HepG2 (cell line): ENCODE measurements around the gene ACE. TPM values are rescaled to one million over a fixed set of nuclear protein-coding genes. Genes with fewer than 3 reads are reported as not detected.
A peak's percentile ranks its signal among the peaks of the same experiment; 100 is the strongest.

Source experiments
- BHLHE40 ChIP-seq: IDR thresholded peaks from 2 replicates; pipeline ENCODE4 v1.6.1; 2011; ENCODE audit warnings: low read length, improper control_type of control experiment
- GFI1 ChIP-seq: sonication (generic); formaldehyde crosslinking; IDR thresholded peaks from 2 replicates; pipeline ENCODE4 v1.5.0; 2020; ENCODE audit warnings: missing genetic modification reagents, mild to moderate bottlenecking, borderline replicate concordance
- HNRNPLL ChIP-seq: fragments of 200-400 bp; formaldehyde crosslinking; IDR thresholded peaks from 2 replicates; pipeline ENCODE4 v1.6.1; 2017; ENCODE audit warnings: mild to moderate bottlenecking, low read depth, low read length; ENCODE audit not compliant: poor library complexity, severe bottlenecking
- JUNB ChIP-seq: sonication (generic); formaldehyde crosslinking; IDR thresholded peaks from 2 replicates; pipeline ENCODE4 v1.8.0; 2022; ENCODE audit warnings: missing genetic modification reagents, mild to moderate bottlenecking, borderline replicate concordance
- KDM5B ChIP-seq: sonication (generic); formaldehyde crosslinking; IDR thresholded peaks from 2 replicates; pipeline ENCODE4 v1.4.0; 2020; ENCODE audit warnings: missing genetic modification reagents, mild to moderate bottlenecking, borderline replicate concordance
- KLF13 ChIP-seq: sonication (generic); formaldehyde crosslinking; IDR thresholded peaks from 2 replicates; pipeline ENCODE4 v1.4.0; 2020; ENCODE audit warnings: mild to moderate bottlenecking, missing genetic modification reagents
- PAWR ChIP-seq: sonication (generic); formaldehyde crosslinking; IDR thresholded peaks from 2 replicates; pipeline ENCODE4 v1.4.0; 2020; ENCODE audit warnings: missing genetic modification reagents, mild to moderate bottlenecking, borderline replicate concordance
- TOPORS ChIP-seq: sonication (generic); formaldehyde crosslinking; IDR thresholded peaks from 2 replicates; pipeline ENCODE4 v1.8.0; 2023; ENCODE audit warnings: mild to moderate bottlenecking, missing genetic modification reagents
- TSC22D2 ChIP-seq: sonication (generic); formaldehyde crosslinking; IDR thresholded peaks from 2 replicates; pipeline ENCODE4 v1.5.1; 2020; ENCODE audit warnings: missing genetic modification reagents, mild to moderate bottlenecking, borderline replicate concordance
- ZNF143 ChIP-seq: sonication (generic); formaldehyde crosslinking; IDR thresholded peaks from 2 replicates; pipeline ENCODE4 v1.4.0; 2020; ENCODE audit warnings: missing genetic modification reagents
- ZNF766 ChIP-seq: sonication (generic); formaldehyde crosslinking; IDR thresholded peaks from 2 replicates; pipeline ENCODE4 v1.5.0; 2020; ENCODE audit warnings: missing genetic modification reagents, borderline replicate concordance
- ZNF777 ChIP-seq: sonication (generic); formaldehyde crosslinking; IDR thresholded peaks from 2 replicates; pipeline ENCODE4 v1.4.0; 2020; ENCODE audit warnings: missing genetic modification reagents
- ZNF816 ChIP-seq: sonication (generic); formaldehyde crosslinking; IDR thresholded peaks from 2 replicates; pipeline ENCODE4 v1.8.0; 2022; ENCODE audit warnings: missing genetic modification reagents, mild to moderate bottlenecking, borderline replicate concordance
- ZSCAN31 ChIP-seq: sonication (generic); formaldehyde crosslinking; IDR thresholded peaks from 2 replicates; pipeline ENCODE4 v1.5.0; 2020; ENCODE audit warnings: low read depth, mild to moderate bottlenecking, missing genetic modification reagents
- polyA plus RNA-seq, 8 experiments: library from polyadenylated mRNA; depleted of rRNA in 3 of 8; stranded (reverse) in 7 of 8; unstranded in 1 of 8; fragments of >200 nt; fragmentation: Illumina TruSeq in 4 of 8; extraction: Trizol in 4 of 8; gene quantifications; 2 replicates each; pipeline versions ENCODE4 v1.2.1 to v1.2.3, GENCODE V29; 2011 to 2016; ENCODE audit warnings: low read depth in 4 of 8, missing spikeins in 1 of 8, mixed read lengths in 1 of 8; ENCODE audit not compliant: insufficient read depth in 1 of 8
- total RNA-seq, 5 experiments: library from RNA; depleted of rRNA; stranded (reverse); fragments of >200 nt; fragmentation: Illumina TruSeq; extraction: Trizol; gene quantifications; 2 replicates each; pipeline ENCODE4 v1.2.3, GENCODE V29; 2016; ENCODE audit warnings: low read depth in 1 of 5
- TF ChIP-seq, protein P1 (sequence below): sonication (generic); formaldehyde crosslinking; IDR thresholded peaks from 2 replicates; pipeline ENCODE4 v1.4.0; 2020; ENCODE audit warnings: missing genetic modification reagents
- TF ChIP-seq, protein P2 (sequence below): sonication (generic); formaldehyde crosslinking; IDR thresholded peaks from 2 replicates; pipeline ENCODE4 v1.4.0; 2020; ENCODE audit warnings: missing genetic modification reagents, borderline replicate concordance
- TF ChIP-seq, protein P3 (sequence below): sonication (generic); formaldehyde crosslinking; IDR thresholded peaks from 2 replicates; pipeline ENCODE4 v1.4.0; 2020; ENCODE audit warnings: missing genetic modification reagents, borderline replicate concordance

The ACE gene
- total and polyA plus RNA-seq, 2 of the 13 experiments (the other 11 are each of a cell fraction or from before 2014, with no cell fraction given), result 0.08 to 0.13 TPM

DNA sequence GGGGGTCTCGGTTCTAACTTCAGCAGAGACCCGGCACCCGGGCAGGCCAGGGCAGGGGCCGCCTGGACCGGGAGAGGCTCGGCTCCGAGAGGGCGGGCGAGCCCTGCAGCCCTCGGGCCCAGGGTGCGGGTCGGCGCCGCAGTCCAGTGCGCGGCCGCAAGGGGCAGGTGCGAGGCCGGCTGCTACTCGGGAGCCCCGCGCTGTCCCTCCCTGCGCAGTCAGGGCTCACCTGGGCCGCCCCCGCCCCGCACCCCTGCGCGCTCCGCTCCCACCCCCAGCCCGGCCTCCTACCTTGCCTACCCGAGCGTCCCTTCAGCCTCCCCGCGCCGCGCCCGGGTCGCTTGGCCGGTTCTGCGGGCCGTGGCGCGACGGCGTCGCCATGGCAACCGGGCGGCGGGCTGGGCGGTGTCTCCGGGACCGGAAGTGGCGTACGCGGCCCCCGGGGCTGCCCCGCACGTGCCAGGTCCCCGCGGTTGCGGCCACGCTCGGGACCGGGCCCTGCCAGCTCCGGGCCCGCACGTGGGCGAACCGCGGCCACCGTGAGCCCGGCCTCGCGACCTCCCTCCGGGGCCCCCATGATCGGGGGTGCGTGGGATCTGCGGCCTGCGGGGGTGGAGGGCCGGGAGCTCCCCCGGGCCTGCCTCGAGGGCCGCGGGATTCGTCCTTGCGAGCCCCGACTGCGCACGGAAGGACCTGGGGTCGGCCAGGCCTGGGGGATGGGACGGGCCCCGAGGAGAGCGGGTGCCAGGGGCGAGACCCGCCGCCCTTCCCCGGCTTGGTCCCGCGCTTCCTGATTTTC is 30.7 kb upstream of the ACE start, which contains the start of gene CYB561 (continued):
- no peak for TF ChIP-seq ZNF816
- peak; percentile 75; the same call in 1 of the 2 replicates for TF ChIP-seq KLF13 (CRISPR knock-in tag)
- TF ChIP-seq HNRNPLL, result peak; percentile 57
- peak; percentile 41; the same call in 1 of the 2 replicates for TF ChIP-seq TOPORS
- TF ChIP-seq TSC22D2, result peak; percentile 62; the same call in 1 of the 2 replicates
- TF ChIP-seq ZNF143, result 0 out of 2 replicates have a peak, but pooled peaks have one; percentile 8
- peak; percentile 87 for TF ChIP-seq ZNF777 (CRISPR knock-in tag)
- TF ChIP-seq GFI1 (CRISPR knock-in tag), result no peak
- TF ChIP-seq, protein P1, sequence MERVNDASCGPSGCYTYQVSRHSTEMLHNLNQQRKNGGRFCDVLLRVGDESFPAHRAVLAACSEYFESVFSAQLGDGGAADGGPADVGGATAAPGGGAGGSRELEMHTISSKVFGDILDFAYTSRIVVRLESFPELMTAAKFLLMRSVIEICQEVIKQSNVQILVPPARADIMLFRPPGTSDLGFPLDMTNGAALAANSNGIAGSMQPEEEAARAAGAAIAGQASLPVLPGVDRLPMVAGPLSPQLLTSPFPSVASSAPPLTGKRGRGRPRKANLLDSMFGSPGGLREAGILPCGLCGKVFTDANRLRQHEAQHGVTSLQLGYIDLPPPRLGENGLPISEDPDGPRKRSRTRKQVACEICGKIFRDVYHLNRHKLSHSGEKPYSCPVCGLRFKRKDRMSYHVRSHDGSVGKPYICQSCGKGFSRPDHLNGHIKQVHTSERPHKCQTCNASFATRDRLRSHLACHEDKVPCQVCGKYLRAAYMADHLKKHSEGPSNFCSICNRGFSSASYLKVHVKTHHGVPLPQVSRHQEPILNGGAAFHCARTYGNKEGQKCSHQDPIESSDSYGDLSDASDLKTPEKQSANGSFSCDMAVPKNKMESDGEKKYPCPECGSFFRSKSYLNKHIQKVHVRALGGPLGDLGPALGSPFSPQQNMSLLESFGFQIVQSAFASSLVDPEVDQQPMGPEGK, result peak; percentile 15; the same call in 1 of the 2 replicates
- TF ChIP-seq, protein P2, sequence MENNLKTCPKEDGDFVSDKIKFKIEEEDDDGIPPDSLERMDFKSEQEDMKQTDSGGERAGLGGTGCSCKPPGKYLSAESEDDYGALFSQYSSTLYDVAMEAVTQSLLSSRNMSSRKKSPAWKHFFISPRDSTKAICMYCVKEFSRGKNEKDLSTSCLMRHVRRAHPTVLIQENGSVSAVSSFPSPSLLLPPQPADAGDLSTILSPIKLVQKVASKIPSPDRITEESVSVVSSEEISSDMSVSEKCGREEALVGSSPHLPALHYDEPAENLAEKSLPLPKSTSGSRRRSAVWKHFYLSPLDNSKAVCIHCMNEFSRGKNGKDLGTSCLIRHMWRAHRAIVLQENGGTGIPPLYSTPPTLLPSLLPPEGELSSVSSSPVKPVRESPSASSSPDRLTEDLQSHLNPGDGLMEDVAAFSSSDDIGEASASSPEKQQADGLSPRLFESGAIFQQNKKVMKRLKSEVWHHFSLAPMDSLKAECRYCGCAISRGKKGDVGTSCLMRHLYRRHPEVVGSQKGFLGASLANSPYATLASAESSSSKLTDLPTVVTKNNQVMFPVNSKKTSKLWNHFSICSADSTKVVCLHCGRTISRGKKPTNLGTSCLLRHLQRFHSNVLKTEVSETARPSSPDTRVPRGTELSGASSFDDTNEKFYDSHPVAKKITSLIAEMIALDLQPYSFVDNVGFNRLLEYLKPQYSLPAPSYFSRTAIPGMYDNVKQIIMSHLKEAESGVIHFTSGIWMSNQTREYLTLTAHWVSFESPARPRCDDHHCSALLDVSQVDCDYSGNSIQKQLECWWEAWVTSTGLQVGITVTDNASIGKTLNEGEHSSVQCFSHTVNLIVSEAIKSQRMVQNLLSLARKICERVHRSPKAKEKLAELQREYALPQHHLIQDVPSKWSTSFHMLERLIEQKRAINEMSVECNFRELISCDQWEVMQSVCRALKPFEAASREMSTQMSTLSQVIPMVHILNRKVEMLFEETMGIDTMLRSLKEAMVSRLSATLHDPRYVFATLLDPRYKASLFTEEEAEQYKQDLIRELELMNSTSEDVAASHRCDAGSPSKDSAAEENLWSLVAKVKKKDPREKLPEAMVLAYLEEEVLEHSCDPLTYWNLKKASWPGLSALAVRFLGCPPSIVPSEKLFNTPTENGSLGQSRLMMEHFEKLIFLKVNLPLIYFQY (CRISPR knock-in tag), result peak; percentile 76; the same call in 1 of the 2 replicates
- peak; percentile 81; the same call in 1 of the 2 replicates for TF ChIP-seq KDM5B (CRISPR knock-in tag)
- TF ChIP-seq JUNB (CRISPR knock-in tag), result no peak
- 0 out of 2 replicates have a peak, but pooled peaks have one; percentile 17 for TF ChIP-seq PAWR (CRISPR knock-in tag)
- TF ChIP-seq ZNF766 (CRISPR knock-in tag), result 0 out of 2 replicates have a peak, but pooled peaks have one; percentile 33
- peak; percentile 85 for TF ChIP-seq BHLHE40
- TF ChIP-seq, protein P3, sequence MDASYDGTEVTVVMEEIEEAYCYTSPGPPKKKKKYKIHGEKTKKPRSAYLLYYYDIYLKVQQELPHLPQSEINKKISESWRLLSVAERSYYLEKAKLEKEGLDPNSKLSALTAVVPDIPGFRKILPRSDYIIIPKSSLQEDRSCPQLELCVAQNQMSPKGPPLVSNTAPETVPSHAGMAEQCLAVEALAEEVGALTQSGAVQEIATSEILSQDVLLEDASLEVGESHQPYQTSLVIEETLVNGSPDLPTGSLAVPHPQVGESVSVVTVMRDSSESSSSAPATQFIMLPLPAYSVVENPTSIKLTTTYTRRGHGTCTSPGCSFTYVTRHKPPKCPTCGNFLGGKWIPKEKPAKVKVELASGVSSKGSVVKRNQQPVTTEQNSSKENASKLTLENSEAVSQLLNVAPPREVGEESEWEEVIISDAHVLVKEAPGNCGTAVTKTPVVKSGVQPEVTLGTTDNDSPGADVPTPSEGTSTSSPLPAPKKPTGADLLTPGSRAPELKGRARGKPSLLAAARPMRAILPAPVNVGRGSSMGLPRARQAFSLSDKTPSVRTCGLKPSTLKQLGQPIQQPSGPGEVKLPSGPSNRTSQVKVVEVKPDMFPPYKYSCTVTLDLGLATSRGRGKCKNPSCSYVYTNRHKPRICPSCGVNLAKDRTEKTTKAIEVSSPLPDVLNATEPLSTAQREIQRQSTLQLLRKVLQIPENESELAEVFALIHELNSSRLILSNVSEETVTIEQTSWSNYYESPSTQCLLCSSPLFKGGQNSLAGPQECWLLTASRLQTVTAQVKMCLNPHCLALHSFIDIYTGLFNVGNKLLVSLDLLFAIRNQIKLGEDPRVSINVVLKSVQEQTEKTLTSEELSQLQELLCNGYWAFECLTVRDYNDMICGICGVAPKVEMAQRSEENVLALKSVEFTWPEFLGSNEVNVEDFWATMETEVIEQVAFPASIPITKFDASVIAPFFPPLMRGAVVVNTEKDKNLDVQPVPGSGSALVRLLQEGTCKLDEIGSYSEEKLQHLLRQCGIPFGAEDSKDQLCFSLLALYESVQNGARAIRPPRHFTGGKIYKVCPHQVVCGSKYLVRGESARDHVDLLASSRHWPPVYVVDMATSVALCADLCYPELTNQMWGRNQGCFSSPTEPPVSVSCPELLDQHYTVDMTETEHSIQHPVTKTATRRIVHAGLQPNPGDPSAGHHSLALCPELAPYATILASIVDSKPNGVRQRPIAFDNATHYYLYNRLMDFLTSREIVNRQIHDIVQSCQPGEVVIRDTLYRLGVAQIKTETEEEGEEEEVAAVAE (CRISPR knock-in tag), result no peak
- 0 out of 2 replicates have a peak, but pooled peaks have one; percentile 39 for TF ChIP-seq ZSCAN31 (CRISPR knock-in tag)
